Mesenteric fat pad (tissue), 1 donor: ENCODE measurements around the gene PTPRC. TPM values are rescaled to one million over a fixed set of nuclear protein-coding genes. Genes with fewer than 3 reads are reported as not detected.
A peak's percentile ranks its signal among the peaks of the same experiment; 100 is the strongest.

Experiments used
- DNase-seq: peaks from one replicate; pipeline ENCODE4 v3.0.0-alpha.2; 2020; ENCODE audit warnings: low spot score
- total RNA-seq: library from RNA; stranded (reverse); fragmentation: NEBNext Ultra II Directional; extraction: Animal tissue kit (Norgen Biotek cat#: 25700); gene quantifications from one replicate; pipeline ENCODE4 v1.2.1, GENCODE V29; 2021
- donor health status: DM: yes; HTN: yes; CAD: no.

Gene PTPRC
- total RNA-seq, 1 donor from 2014 or later, result 65.8 TPM

- DNase-seq, result no peak
Measured at GRCh38 chr1:198672124-198672523, 33.3 kb downstream of the PTPRC start.

- no peak for DNase-seq
Measured at GRCh38 chr1:198674009-198674408, 35.2 kb downstream of the PTPRC start.

DNA sequence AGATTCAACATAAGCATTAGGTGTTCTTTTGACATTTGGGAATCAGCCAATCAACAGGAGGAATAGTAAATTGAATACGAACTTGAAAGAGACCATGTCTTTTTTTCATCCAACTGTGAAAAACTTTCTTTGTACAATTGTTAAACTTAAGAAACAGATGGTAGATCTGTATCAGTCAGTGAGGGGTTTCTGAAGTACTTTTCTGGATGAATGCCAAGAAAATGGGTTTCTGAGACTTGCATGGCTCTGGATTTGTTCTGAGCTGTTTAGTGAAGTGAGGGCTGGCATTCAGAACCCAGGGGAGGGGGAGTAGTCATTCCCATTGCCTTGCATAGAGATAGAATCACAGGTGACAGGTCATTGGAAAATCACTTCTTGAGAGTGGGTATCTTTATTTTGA, 37.4 kb downstream of the PTPRC start:
- no peak for DNase-seq

DNA sequence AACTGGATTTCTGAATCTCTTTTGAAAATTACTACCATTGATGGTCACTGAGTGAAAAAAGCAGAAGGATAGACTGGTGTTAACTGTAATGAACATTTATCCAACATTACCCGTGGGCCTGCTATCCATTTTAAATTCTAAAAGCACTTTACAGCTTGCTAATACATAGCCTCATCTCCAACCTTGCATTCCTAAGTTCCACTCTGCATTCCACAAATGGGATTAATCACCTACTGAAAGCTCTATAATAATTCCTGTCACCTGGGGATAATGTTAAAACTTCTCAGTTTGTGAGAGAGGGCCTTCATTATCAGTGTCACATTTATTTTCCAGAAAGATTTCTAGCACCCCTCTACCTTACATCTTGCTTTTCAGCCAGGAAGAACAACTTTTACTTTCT, 38.2 kb downstream of the PTPRC start:
- no peak for DNase-seq

GRCh38 chr1:198677871-198678270, 39.0 kb downstream of the PTPRC start:
- no peak for DNase-seq

DNA sequence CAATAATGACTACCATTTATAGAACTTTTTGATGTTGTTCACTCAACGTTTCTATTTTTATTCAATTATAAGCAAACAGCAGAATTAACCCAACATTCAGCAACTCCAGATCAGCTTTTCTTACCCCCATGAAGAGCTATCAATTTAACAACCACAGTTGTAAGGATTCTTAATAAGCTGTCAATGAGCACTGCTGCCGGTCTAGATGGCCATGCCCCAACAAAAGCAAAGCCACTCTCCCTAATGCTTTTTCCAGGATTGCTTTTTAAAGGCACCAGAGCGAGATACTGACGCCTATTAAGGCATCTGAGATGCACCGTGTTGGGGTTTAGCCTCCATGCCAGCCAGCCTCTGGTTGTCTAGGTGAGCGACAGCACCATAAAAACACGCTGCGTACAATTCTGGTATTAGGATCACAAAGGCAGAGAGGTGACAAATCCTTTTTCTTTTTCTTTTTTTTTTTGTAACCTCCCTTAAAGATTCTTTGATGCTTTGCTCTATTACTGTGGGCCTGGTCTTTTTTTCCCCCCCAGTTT, 39.5 kb downstream of the PTPRC start:
- DNase-seq, result no peak

DNA sequence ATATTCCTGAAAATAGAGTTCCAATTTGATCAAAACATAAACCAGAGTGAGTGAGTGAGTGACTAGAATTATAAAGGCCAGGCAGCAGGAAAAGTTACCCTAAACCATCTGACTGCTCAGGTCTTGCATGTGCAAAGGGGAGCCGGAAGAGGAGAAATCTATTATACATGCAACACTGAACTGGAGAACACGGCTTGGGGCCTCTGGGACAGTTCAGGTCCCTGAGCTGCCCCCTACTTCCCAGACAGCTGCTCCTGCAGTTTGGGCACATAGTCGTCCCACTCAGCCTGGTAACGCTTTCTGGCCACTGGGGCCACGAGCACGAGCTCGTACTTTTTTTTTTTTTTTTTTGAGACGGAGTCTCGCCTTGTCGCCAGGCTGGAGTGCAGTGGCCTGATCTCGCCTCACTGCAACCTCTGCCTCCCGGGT, 40.1 kb downstream of the PTPRC start:
- DNase-seq, result no peak

- peak; percentile 81 for DNase-seq
Measured at GRCh38 chr1:198679535-198680173, 40.8 kb downstream of the PTPRC start.

DNA sequence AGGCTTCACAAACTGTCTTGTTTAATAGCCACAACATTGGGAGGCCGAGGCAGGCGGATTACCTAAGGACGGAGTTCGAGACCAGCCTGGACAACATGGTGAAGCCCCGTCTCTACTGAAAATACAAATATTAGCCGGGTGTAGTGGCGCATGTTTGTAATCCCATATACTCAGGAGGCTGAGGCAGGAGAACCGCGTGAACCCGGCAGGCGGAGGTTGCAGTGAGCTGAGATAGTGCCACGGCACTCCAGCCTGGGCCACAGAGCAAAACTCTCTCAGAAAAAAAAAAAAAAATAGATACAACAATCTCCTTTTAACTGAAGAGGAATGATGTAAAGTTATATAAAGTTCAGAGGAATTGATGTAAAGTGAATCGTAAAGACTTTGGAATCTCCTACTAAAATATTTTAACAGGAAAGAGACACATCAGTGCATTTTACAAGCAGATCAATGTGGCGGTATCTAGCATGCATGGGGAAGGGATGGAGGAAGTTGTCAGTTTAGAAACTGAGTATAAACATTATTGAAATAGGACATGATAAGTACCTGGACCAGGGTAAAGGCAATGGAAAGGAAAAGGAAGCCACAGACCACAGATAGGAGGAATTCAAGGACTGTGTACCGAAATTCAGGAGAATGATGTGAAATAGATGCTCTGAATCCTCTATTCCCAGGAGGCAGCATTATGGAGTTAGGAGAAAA, 41.5 kb downstream of the PTPRC start:
- no peak for DNase-seq

DNA sequence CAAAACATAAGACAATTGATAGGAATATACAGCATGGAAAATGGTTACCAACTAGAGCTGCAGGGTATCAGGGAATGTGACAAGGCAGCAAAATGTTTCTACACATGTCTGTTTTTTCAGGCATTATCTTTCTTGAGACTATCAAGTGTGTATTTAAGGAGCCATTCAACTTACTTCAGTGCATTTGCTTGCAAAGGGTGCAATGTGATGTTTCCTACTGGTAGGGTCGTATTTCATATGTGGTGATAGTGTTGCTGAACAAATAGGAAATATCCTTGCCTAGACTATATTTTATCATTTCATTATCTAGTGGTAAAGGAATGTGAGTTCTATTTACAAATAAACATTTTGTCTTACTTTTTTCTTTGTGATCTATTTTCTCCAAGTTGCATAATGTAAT, 42.4 kb downstream of the PTPRC start:
- no peak for DNase-seq

GRCh38 chr1:198681831-198682759, 43.3 kb downstream of the PTPRC start:
- DNase-seq, result no peak

DNA sequence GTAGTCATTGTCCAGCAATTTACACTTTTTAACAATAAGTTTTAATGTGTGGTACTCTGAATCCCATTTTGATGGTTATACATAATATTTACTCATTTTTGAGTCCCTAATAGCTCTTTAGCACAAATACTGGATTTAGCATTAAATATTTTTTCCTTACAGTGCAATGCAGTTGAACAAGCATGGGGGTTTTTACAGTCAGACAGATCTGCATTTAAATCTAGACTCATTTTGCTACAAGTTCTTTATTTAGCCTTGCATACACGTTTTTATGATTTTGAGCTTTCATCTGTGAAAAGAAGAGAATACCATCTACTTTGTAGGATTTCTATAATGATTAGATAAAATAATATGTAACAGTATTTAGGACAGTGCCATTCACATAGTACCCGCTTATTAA, 44.0 kb downstream of the PTPRC start:
- no peak for DNase-seq

DNA sequence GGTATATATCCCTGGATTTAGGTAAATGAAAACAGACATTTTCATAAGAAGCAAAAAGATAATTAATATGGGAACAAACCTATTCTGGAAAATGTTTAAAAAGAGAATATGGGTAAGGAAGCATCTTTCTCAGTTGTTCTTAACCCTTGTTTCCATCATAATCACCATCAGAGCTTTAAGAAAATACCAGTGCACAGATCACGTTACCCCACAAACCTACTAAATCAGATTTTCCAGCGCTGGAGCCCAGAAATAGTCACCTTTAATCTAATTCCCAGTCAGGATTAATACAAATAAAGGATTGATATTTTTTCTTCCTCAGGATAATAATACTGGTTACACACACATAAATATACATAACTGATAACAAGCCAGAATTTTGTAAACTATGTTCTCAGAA, 44.6 kb downstream of the PTPRC start:
- no peak for DNase-seq

DNA sequence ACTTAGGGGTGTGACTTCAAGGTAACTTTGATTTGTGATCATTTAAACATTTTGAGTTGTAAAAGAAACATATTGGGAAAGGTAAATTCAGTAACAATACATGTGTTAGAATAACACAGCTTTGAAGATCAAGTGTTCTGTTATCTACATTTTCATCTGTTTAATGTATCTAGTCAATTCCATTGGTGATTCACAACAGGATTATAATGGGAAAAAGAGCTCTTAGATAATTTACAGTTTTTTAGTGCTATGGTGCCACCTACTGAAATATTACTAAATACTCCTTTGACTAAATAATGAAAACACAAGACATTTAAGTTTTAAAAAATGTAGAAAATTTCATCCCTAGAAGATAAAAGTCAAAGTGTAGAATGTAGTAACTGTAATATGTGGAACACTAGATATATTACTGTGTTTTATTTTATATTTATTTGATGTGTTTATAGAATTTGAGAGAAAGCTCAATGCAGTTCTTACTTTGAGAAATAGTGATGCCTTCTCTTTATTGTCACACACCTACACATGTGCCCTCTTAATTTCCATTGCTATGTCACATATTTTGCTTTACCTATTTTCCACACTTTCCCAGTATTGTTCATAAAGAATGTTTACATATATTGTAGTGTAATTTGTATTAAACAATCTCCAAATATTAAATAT, 47.4 kb downstream of the PTPRC start:
- no peak for DNase-seq

GRCh38 chr1:198687429-198687828, 48.6 kb downstream of the PTPRC start:
- no peak for DNase-seq

DNA sequence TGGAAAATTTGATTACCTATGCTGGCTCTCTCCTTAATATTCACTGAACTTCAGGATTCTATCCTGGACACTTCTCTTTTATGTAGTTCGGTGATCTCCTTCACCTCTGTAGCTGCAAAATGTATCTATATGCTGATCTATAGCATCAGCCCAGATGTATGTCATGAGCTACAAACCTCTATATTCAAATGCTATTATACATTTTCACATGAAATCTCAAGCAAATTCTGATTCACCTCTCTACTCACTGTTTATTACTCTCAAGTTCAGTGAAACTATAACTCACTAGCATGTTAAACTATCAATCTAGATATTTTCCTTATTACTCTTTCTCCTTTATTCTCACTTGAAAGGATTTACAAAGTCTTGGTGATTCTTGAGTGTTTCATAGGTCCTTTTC, 52.2 kb downstream of the PTPRC start:
- DNase-seq, result no peak

DNA sequence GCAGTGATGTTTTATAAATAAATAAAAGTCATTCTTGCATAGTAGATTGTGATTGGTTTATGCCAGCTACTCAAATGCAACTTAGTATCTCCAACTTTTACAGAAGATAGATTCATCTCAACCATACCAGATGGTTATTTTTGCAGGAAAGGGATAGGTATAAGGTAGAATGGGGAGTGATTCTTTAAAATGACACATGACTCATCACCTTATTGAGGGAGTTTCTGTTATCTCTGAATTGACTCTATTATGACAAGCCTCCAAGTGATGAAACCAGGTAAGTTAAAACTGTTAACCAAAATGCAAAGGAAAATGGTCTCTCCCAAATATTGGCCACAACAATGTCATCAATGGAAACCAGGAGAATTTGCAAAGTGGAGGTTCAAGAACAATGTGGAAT, 54.5 kb downstream of the PTPRC start:
- no peak for DNase-seq

GRCh38 chr1:198694542-198694941, 55.7 kb downstream of the PTPRC start:
- DNase-seq, result no peak

GRCh38 chr1:198696211-198696610, 57.4 kb downstream of the PTPRC start:
- DNase-seq, result no peak

DNA sequence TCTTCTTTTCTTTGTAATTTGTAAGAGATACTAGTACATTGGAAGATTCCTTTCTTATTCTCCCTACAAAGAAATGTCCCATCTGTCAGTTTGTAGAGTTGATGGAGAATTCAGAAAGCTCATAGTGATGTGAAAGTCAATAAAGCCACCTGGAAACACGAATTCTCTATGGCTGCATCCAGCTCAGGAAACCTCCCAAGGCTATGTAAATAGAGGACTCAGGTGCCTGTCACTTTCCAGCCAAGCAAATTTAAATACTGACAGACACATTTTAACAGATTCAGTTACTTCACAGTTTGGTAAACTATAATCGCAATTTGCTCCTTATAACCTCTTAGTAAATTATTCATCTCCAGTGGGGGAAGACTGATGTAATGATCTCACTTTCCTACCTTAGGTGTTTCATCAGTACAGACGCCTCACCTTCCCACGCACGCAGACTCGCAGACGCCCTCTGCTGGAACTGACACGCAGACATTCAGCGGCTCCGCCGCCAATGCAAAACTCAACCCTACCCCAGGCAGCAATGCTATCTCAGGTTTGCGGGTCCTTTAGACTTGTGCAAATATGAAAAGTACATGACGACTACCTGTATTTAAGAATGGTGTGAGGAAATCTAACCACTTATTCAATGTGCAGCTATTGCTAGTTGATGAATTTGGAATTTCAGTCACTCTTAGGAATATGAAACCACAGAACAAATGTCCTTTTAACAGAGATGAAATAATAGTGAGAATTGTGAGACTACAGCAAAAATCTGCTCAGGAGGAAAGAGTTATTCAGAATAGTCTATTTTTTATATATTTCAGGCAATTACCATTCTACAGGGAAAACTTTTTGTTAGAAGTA, 60.6 kb downstream of the PTPRC start:
- DNase-seq, result no peak
